HepG2 (cell line): ENCODE results near the gene PCSK5. TPM values are rescaled to one million over a fixed set of nuclear protein-coding genes. Genes with fewer than 3 reads are reported as not detected.

Source experiments
- ATAC-seq: fragments of 200-7000 bp; cut with Tn5 transposase; 3 replicates; pipeline ENCODE4 v1.9.1; 2020; ENCODE audit warnings: mild to moderate bottlenecking, moderate library complexity
- BruUV-seq: library from RNA; stranded (reverse); fragments of 400-500 nt; replicated peaks from 2 replicates; lab custom pipeline; 2021; lab: Mats Ljungman, UMichigan
- CTCF ChIA-PET: fragments of 300-600 bp; formaldehyde crosslinking; extraction: SDS; loops from one replicate; lab custom pipeline; 2021; ENCODE audit warnings: low total read pairs, inconsistent platforms, low intra/inter-chr PET ratio; lab: Yijun Ruan, JAX
- POLR2A ChIA-PET: fragments of 350-600 bp; sonication (Branson Sonifier 250); formaldehyde crosslinking; loops from one replicate; lab custom pipeline; 2020; ENCODE audit warnings: antibody characterized with exemption, inconsistent platforms; lab: Yijun Ruan, JAX
- DNase-seq: peaks from one replicate; pipeline ENCODE4 v3.0.0-alpha.2; 2015; ENCODE audit warnings: low spot score
- FAIRE-seq: peaks from 3 replicates; lab custom pipeline; 2011; peaks lifted over from hg19 to GRCh38; lab: Jason Lieb, UNC
- H2AFZ ChIP-seq: one replicate; pipeline ENCODE4 v1.6.1; 2011; ENCODE audit warnings: low read length, inconsistent platforms
- H3K27ac ChIP-seq: fragments of 300-600 bp; 3 replicates; pipeline ENCODE4 v1.8.0; 2011; ENCODE audit warnings: mixed run types, mild to moderate bottlenecking, mixed read lengths, low read length, inconsistent platforms; ENCODE audit not compliant: insufficient read depth; ENCODE audit errors: extremely low read length
- H3K27me3 ChIP-seq, 2 experiments: fragments of 200-600 bp in 1 of 2; 2 replicates in 1 of 2; 3 replicates in 1 of 2; pipeline versions ENCODE4 v1.6.0 to v1.8.0; 2011; ENCODE audit warnings: low read length in 2 of 2, mild to moderate bottlenecking in 2 of 2, moderate library complexity in 2 of 2, inconsistent platforms in 1 of 2; ENCODE audit not compliant: insufficient read depth in 2 of 2, control insufficient read depth in 1 of 2
- H3K36me3 ChIP-seq, 2 experiments: fragments of 200-600 bp in 1 of 2; replicated peaks in 1 of 2; 2 replicates in 1 of 2; 3 replicates in 1 of 2; pipeline versions ENCODE4 v1.5.1 to v1.8.0; 2011; ENCODE audit warnings: low read length in 2 of 2, inconsistent platforms in 1 of 2; ENCODE audit not compliant: insufficient read depth in 2 of 2, control insufficient read depth in 1 of 2
- H3K4me1 ChIP-seq: 2 replicates; pipeline ENCODE4 v1.5.1; 2012; ENCODE audit warnings: low read length, inconsistent platforms; ENCODE audit not compliant: insufficient read depth
- H3K4me2 ChIP-seq: 2 replicates; pipeline ENCODE4 v1.6.0; 2011; ENCODE audit warnings: low read depth, low read length, inconsistent platforms
- H3K4me3 ChIP-seq, 3 experiments: fragments of 200-600 bp in 1 of 3; sonication (generic), shearing (Covaris generic) in 1 of 3; replicated peaks in 1 of 3; 2 replicates each; pipeline ENCODE4 v1.5.1; 2011 to 2016; ENCODE audit warnings: low read length in 3 of 3, inconsistent platforms in 2 of 3, low read depth in 2 of 3, mild to moderate bottlenecking in 2 of 3, control low read depth in 1 of 3, mixed read lengths in 1 of 3; ENCODE audit not compliant: insufficient read depth in 1 of 3
- H3K79me2 ChIP-seq: one replicate; pipeline ENCODE4 v1.6.1; 2011; ENCODE audit warnings: low read length, inconsistent platforms; ENCODE audit not compliant: insufficient read depth
- H3K9ac ChIP-seq: 2 replicates; pipeline ENCODE4 v1.6.0; 2011; ENCODE audit warnings: mild to moderate bottlenecking, low read depth, low read length, inconsistent platforms; ENCODE audit not compliant: insufficient read depth
- H3K9me3 ChIP-seq: 2 replicates; pipeline ENCODE4 v1.5.1; 2012; ENCODE audit warnings: mild to moderate bottlenecking, low read length
- H4K20me1 ChIP-seq: 2 replicates; pipeline ENCODE4 v1.6.0; 2011; ENCODE audit warnings: inconsistent platforms, mild to moderate bottlenecking, low read length, moderate library complexity; ENCODE audit not compliant: insufficient read depth
- DPF2 ChIP-seq: sonication (generic); formaldehyde crosslinking; IDR thresholded peaks from 2 replicates; pipeline ENCODE4 v1.4.0; 2020; ENCODE audit warnings: mild to moderate bottlenecking, low read depth, missing genetic modification reagents, borderline replicate concordance
- EED ChIP-seq: sonication (generic); formaldehyde crosslinking; IDR thresholded peaks from 2 replicates; pipeline ENCODE4 v1.5.0; 2020; ENCODE audit warnings: mild to moderate bottlenecking, missing genetic modification reagents
- ELF3 ChIP-seq: IDR thresholded peaks from 2 replicates; pipeline ENCODE4 v1.6.1; 2016; ENCODE audit warnings: missing genetic modification reagents, missing compliant biosample characterization
- FOXA1 ChIP-seq, 2 experiments: fragments of 450-650 bp in 1 of 2; sonication (generic) in 1 of 2; formaldehyde crosslinking in 1 of 2; IDR thresholded peaks; 2 replicates each; pipeline versions ENCODE4 v1.4.0 to v1.6.1; 2016 to 2020; ENCODE audit warnings: missing genetic modification reagents in 1 of 2
- FOXJ3 ChIP-seq: sonication (generic); formaldehyde crosslinking; IDR thresholded peaks from 2 replicates; pipeline ENCODE4 v1.4.0; 2020; ENCODE audit warnings: missing genetic modification reagents, mild to moderate bottlenecking, borderline replicate concordance
- GTF2F1 ChIP-seq: fragments of 150-350 bp; IDR thresholded peaks from 2 replicates; pipeline ENCODE4 v1.6.1; 2014; ENCODE audit warnings: low read length
- HDAC1 ChIP-seq: sonication (generic); formaldehyde crosslinking; IDR thresholded peaks from 2 replicates; pipeline ENCODE4 v1.5.1; 2020; ENCODE audit warnings: mild to moderate bottlenecking, missing genetic modification reagents
- KDM5B ChIP-seq: sonication (generic); formaldehyde crosslinking; IDR thresholded peaks from 2 replicates; pipeline ENCODE4 v1.4.0; 2020; ENCODE audit warnings: missing genetic modification reagents, mild to moderate bottlenecking, borderline replicate concordance
- KLF16 ChIP-seq, 2 experiments: sonication (generic) in 1 of 2; formaldehyde crosslinking in 1 of 2; IDR thresholded peaks; 2 replicates each; pipeline versions ENCODE4 v1.6.1 to v1.8.0; 2016 to 2023; ENCODE audit warnings: missing genetic modification reagents in 2 of 2, missing compliant biosample characterization in 1 of 2
- MAFF ChIP-seq: IDR thresholded peaks from 2 replicates; pipeline ENCODE4 v1.6.1; 2011; ENCODE audit warnings: low read depth, low read length, improper control_type of control experiment
- MAX ChIP-seq: IDR thresholded peaks from 2 replicates; pipeline ENCODE4 v1.6.1; 2012; ENCODE audit warnings: inconsistent platforms
- MBNL3 ChIP-seq: fragments of 250-450 bp; sonication (Bioruptor Pico); conservative IDR thresholded peaks from 2 replicates; pipeline ENCODE4 v1.8.0; 2022; ENCODE audit warnings: mild to moderate bottlenecking, inconsistent platforms
- MXD4 ChIP-seq: IDR thresholded peaks from 2 replicates; pipeline ENCODE4 v1.6.1; 2016; ENCODE audit warnings: mild to moderate bottlenecking, missing biosample characterization, missing genetic modification reagents
- NFE2 ChIP-seq: sonication (generic); formaldehyde crosslinking; IDR thresholded peaks from 2 replicates; pipeline ENCODE4 v1.4.0; 2020; ENCODE audit warnings: missing genetic modification reagents
- NFE2L2 ChIP-seq: fragments of 150-350 bp; IDR thresholded peaks from 2 replicates; pipeline ENCODE4 v1.6.1; 2014; ENCODE audit warnings: low read length
- NFIC ChIP-seq: IDR thresholded peaks from 2 replicates; pipeline ENCODE4 v1.6.1; 2012; ENCODE audit warnings: mild to moderate bottlenecking, low read length, inconsistent platforms
- POLR2AphosphoS5 ChIP-seq: IDR thresholded peaks from 2 replicates; pipeline ENCODE4 v1.6.1; 2012; ENCODE audit warnings: low read depth, low read length
- RARG ChIP-seq: sonication (generic); formaldehyde crosslinking; IDR thresholded peaks from 2 replicates; pipeline ENCODE4 v1.4.0; 2020; ENCODE audit warnings: low read depth, mild to moderate bottlenecking, missing genetic modification reagents
- REPIN1 ChIP-seq: sonication (generic); formaldehyde crosslinking; IDR thresholded peaks from 2 replicates; pipeline ENCODE4 v1.8.0; 2022; ENCODE audit warnings: missing genetic modification reagents, low read depth, mild to moderate bottlenecking, borderline replicate concordance
- SIN3B ChIP-seq: fragments of 150-350 bp; IDR thresholded peaks from 2 replicates; pipeline ENCODE4 v1.6.1; 2014; ENCODE audit warnings: low read length
- ZNF501 ChIP-seq: sonication (generic); formaldehyde crosslinking; IDR thresholded peaks from 2 replicates; pipeline ENCODE4 v1.5.1; 2020; ENCODE audit warnings: mild to moderate bottlenecking, moderate library complexity, missing genetic modification reagents
- ZSCAN5A ChIP-seq: sonication (generic); formaldehyde crosslinking; IDR thresholded peaks from 2 replicates; pipeline ENCODE4 v1.8.0; 2022; ENCODE audit warnings: mild to moderate bottlenecking, missing genetic modification reagents, borderline replicate concordance
- ZZZ3 ChIP-seq: sonication (generic); formaldehyde crosslinking; IDR thresholded peaks from 2 replicates; pipeline ENCODE4 v1.4.0; 2020; ENCODE audit warnings: missing genetic modification reagents, mild to moderate bottlenecking, borderline replicate concordance
- WGBS: methylation state at CpG from one replicate; pipeline ENCODE4 v1.1.6; 2017; ENCODE audit warnings: low lambda C conversion rate; 5-methylcytosine and 5-hydroxymethylcytosine counted together
- in situ Hi-C: cut with HindIII; loops from 2 replicates; pipeline ENCODE4 v1.10.0; 2017; ENCODE audit warnings: low pct_unique_long_range_greater_than_20kb; ENCODE audit not compliant: extremely low pct_ligation_motif_present
- intact Hi-C: fragments of 100-400 bp; cut with micrococcal nuclease; formaldehyde crosslinking; loops from one replicate; pipeline ENCODE4 v1.10.0; 2022; ENCODE audit not compliant: unreplicated experiment
- polyA plus RNA-seq, 8 experiments: library from polyadenylated mRNA; depleted of rRNA in 3 of 8; stranded (reverse) in 7 of 8; unstranded in 1 of 8; fragments of >200 nt; fragmentation: Illumina TruSeq in 4 of 8; extraction: Trizol in 4 of 8; gene quantifications; 2 replicates each; pipeline versions ENCODE4 v1.2.1 to v1.2.3, GENCODE V29; 2011 to 2016; ENCODE audit warnings: low read depth in 4 of 8, missing spikeins in 1 of 8, mixed read lengths in 1 of 8; ENCODE audit not compliant: insufficient read depth in 1 of 8
- total RNA-seq, 5 experiments: library from RNA; depleted of rRNA; stranded (reverse); fragments of >200 nt; fragmentation: Illumina TruSeq; extraction: Trizol; gene quantifications; 2 replicates each; pipeline ENCODE4 v1.2.3, GENCODE V29; 2016; ENCODE audit warnings: low read depth in 1 of 5
- TF ChIP-seq, protein P1 (sequence below): sonication (generic); IDR thresholded peaks from 2 replicates; pipeline ENCODE4 v1.6.1; 2016; ENCODE audit warnings: low read depth, borderline replicate concordance
- TF ChIP-seq, protein P2 (sequence below): sonication (generic); formaldehyde crosslinking; IDR thresholded peaks from 2 replicates; pipeline ENCODE4 v1.4.0; 2020; ENCODE audit warnings: mild to moderate bottlenecking, missing genetic modification reagents

Gene PCSK5
- total and polyA plus RNA-seq, 2 of the 13 experiments (the other 11 are each of a cell fraction or from before 2014, with no cell fraction given): 0.55 to 0.66 TPM

DNA sequence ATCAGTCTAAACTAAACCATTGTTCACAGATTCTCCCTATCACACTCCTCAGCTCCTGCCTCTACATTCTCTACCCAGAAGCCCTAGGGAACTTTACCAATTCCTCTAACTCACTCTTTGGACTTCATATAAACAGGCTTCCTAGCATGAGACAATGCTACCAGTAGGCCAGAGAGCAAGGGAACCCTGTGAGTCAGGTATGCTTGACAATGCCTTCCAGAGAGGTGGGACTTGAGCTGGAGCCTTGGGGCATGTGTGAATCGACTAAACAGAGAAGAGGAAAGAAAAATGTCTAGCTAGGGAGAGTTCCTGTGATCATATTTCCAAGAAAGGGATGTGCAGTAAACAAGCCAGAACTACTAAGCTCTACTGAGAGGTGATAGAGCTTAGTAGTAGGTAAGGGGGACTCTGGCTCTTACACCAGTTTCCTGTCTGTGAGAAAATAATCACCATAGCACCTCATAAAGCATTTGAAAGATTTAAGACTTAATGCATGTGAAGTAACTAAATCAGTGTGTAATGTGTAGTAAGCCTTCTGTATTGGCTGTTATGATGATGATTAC, 510.1 kb downstream of the PCSK5 start:
- DNase-seq (peak; percentile 61), FAIRE-seq (peak; percentile 48), ATAC-seq (peak; percentile 67)
- CTCF ChIA-PET: no interaction called here
- no peaks in the 10 kb centered on the region for H3K79me2 ChIP-seq
- peak overlapping the region; percentile 76 for H3K27ac ChIP-seq
- 10% methylated on average over 1 of the region's 1 CpG for WGBS
- no peaks in the 10 kb centered on the region for H3K36me3 ChIP-seq
- in situ Hi-C loops: no loop called here
- POLR2A ChIA-PET: no interaction called here
- H3K9me3 ChIP-seq: no peaks in the 10 kb centered on the region
- H3K4me1 ChIP-seq: peaks cover 56% of the 10 kb centered on the region
- H3K4me3 ChIP-seq: no peak overlapping the region
- H3K27me3 ChIP-seq: no peaks in the 10 kb centered on the region
- peak overlapping the region; percentile 84 for H2AFZ ChIP-seq
- peak overlapping the region; percentile 24; the same call in 1 of the 2 replicates for H3K4me2 ChIP-seq
- no TSS peak for BruUV-seq
- peak overlapping the region; percentile 25; the same call in 1 of the 2 replicates for H3K9ac ChIP-seq
- intact Hi-C loops: loop anchor here (5.0 kb wide), 2 partner anchors 33 to 257 kb away; no protein-coding TSS in a partner anchor
- no peaks in the 10 kb centered on the region for H4K20me1 ChIP-seq
- TF ChIP-seq MAFF (no peak), MAX (peak; percentile 32; the same call in 1 of the 2 replicates), EED (no peak), NFIC (no peak), FOXA1 (IDR thresholded peaks at IDR 0.05) (no peak), FOXA1 (CRISPR knock-in tag; IDR thresholded peaks at IDR 0.05) (no peak), ZZZ3 (CRISPR knock-in tag) (no peak), ZNF501 (CRISPR knock-in tag) (no peak), GTF2F1 (no peak), HDAC1 (CRISPR knock-in tag) (no peak), NFE2L2 (no peak), RARG (CRISPR knock-in tag) (no peak), MXD4 (CRISPR knock-in tag) (no peak), NFE2 (no peak), POLR2AphosphoS5 (no peak), ELF3 (CRISPR knock-in tag) (0 out of 2 replicates have a peak, but pooled peaks have one; percentile 14), REPIN1 (no peak), FOXJ3 (no peak), KLF16 (CRISPR knock-in tag; IDR thresholded peaks at IDR 0.05) (no peak), ZSCAN5A (no peak), SIN3B (no peak), MBNL3 (CRISPR knock-in tag) (no peak), DPF2 (CRISPR knock-in tag) (no peak), KDM5B (CRISPR knock-in tag) (no peak)
- TF ChIP-seq, protein P1, sequence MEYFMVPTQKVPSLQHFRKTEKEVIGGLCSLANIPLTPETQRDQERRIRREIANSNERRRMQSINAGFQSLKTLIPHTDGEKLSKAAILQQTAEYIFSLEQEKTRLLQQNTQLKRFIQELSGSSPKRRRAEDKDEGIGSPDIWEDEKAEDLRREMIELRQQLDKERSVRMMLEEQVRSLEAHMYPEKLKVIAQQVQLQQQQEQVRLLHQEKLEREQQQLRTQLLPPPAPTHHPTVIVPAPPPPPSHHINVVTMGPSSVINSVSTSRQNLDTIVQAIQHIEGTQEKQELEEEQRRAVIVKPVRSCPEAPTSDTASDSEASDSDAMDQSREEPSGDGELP: no peak
- TF ChIP-seq, protein P2, sequence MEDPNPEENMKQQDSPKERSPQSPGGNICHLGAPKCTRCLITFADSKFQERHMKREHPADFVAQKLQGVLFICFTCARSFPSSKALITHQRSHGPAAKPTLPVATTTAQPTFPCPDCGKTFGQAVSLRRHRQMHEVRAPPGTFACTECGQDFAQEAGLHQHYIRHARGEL: no peak
